ENCODE data around the gene PWP1.

The PWP1 gene

DNA sequence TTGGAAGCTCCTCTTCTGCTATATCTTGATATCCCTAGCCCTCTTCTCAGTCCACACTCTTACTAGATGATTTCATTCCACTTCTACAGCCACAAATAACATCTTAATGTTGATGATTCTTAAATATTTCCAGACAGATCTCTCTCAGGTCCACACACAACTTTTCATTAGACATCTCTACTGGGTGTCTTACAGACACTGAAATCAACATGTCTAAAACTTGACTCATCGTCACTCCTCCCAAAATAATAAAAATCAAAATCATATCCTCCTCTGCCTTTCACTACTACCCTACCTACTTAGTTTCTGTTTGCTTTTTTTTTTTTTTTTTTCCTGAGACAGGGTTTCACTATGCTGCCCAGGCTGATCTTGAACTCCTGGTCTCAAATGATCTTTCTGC, 63.5 kb downstream of the PWP1 start:
- DNase-seq, result no peak

DNA sequence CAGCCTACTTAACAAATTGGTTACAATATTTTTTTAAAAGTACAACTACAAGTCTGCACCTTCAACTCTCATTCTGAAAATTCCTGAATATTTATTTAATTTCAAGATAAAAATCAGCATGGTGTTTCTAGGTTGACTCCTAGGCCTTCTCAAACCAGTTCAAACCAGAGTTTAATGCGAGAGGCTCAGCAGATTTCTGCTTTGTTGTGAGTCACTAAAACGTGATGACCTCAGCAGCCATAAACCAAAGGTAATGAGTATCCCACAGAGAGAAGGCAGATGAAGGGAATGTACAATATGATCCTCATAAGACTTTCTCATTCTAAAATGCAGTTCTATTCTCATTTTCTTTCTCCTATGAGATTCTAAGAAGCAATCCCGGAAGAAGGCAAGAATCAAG, 73.8 kb downstream of the PWP1 start:
- no peak for DNase-seq

DNA sequence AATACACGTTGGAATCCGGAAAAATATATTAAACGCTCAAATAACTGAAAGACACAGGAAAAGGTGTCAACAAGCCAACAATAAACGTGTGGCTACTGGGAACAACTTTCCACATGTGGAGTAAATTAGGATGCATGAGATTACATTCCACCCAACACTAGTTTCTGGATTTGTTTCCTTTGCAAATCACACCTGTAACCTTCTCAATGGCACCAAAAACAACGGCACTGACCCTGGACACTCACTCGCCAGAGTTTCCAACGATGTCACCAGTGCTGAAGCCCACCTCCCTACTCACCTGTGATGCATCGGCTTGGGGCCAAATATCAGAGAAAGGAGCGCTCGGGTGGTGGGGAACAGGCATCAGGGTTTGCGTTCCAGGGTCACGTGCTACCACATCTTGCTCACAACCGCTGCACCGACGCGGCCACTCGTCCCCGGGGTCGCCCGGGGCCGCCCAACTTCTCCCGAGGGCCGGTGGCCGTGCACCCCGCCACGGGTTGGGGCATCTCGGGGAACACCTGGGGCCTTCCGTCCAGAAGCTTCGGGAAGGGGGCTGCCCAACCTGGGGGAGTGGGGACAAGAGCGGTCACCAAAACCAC, 74.7 kb downstream of the PWP1 start:
- DNase-seq, result no peak

DNA sequence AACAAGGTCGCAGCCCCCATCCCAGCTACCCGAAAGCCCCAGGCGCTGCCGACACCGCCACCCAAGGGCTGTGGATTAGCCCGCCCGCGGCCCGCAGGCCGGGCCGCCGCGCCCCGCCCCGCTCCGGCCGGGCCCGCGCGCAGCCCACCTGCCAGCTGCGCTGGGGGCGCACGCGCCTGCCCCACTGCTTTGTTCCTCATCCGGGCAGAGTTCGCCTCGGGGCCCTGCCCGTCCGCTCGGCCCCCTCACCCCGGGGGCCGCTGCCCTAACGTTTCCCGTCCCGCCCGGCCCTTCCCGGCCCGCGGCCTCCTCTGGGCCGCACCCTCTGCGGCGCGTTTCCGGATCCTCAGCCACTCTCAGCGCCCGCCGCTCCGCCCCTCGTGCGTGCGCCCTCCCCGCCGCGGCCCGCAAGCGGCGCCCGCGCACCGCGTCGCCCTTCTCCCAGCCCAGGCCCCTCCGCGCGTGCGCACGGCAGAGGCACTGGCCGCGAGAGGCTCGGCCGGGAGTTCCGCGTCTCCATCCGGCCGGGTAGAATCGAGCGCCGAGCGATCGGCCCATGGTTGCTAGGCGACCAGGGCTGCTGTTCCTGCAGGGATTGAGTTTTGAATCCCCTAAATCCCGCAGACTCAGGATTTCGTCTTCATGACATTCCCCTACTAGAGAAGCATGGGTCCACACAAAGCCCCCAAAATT, 75.4 kb downstream of the PWP1 start, which contains the start of gene PRDM4:
Gene PRDM4, minus strand, starts transcription at position 329 of the 693 bp plus-strand sequence. CDS start 622 bp downstream, outside the sequence.
- peak; percentile 81 for DNase-seq

DNA sequence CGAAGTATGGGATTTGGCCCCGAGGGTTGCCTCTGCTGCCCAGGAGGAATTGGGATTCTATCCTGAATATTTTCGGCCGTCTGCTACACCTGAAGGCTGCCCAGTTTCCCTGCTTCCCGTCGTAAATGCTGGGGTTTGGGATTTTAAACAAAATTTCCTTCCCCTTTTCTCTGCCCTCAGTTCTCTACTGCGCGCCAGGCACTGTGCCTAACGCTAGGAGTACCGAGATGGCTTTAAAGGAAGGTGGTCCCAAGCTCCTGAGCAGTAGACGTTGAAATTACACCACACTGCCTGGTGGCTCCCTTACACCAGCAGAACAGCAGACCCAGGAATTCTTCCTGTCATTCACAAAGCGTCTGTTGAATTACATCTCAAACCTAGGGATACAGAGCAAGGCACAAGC, 75.9 kb downstream of the PWP1 start:
- no peak for DNase-seq

Data from NCI-H446 treated with DMSO at 0.1 percent for 48 hours (cell line).